Subcutaneous abdominal adipose tissue (tissue), 5 donors: ENCODE data around the gene NKD1.

Source experiments
- H3K27ac ChIP-seq: one replicate; pipeline ENCODE4 v1.7.0; 2013; ENCODE audit warnings: low read depth, mild to moderate bottlenecking, inconsistent platforms, low read length, moderate library complexity
- H3K27me3 ChIP-seq, 5 donors: one replicate each; pipeline ENCODE4 v1.7.0; 2013; ENCODE audit warnings: low read length in 5 of 5, inconsistent platforms in 1 of 5; ENCODE audit not compliant: control insufficient read depth in 5 of 5, insufficient read depth in 4 of 5
- H3K36me3 ChIP-seq, 5 donors: one replicate each; pipeline ENCODE4 v1.7.0; 2013; ENCODE audit warnings: low read length in 5 of 5; ENCODE audit not compliant: control insufficient read depth in 5 of 5, insufficient read depth in 5 of 5
- H3K4me1 ChIP-seq, 5 donors: one replicate each; pipeline ENCODE4 v1.7.0; 2013; ENCODE audit warnings: low read length in 5 of 5, mild to moderate bottlenecking in 3 of 5, moderate library complexity in 1 of 5; ENCODE audit not compliant: control insufficient read depth in 5 of 5, insufficient read depth in 5 of 5
- H3K4me3 ChIP-seq, 5 donors: one replicate each; pipeline ENCODE4 v1.7.0; 2013; ENCODE audit warnings: low read length in 5 of 5, low read depth in 1 of 5
- H3K9ac ChIP-seq, 5 donors: one replicate each; pipeline ENCODE4 v1.7.0; 2013; ENCODE audit warnings: low read length in 5 of 5, mild to moderate bottlenecking in 4 of 5, moderate library complexity in 3 of 5
- H3K9me3 ChIP-seq, 5 donors: one replicate each; pipeline ENCODE4 v1.7.0; 2013; ENCODE audit warnings: low read length in 5 of 5; ENCODE audit not compliant: control insufficient read depth in 5 of 5
- donor health status: healthy.
- donor health status: healthy.
- donor health status: healthy.
- donor health status: healthy.
- donor health status: healthy.

NKD1 gene

GRCh38 chr16:50646345-50646744 lies 98.1 kb downstream of the NKD1 start:
- H3K27ac ChIP-seq = no peak overlapping the region
- H3K27me3 ChIP-seq = peaks cover 0 to 4% (median 0%) of the 10 kb centered on the region in 5 donors
- no peak overlapping the region for H3K9ac ChIP-seq
- H3K9me3 ChIP-seq = peaks cover 0 to 2% (median 0%) of the 10 kb centered on the region in 5 donors
- no peaks in the 10 kb centered on the region for H3K4me1 ChIP-seq
- H3K4me3 ChIP-seq = no peak overlapping the region
- H3K36me3 ChIP-seq = no peaks in the 10 kb centered on the region

GRCh38 chr16:50651835-50652438 lies 103.7 kb downstream of the NKD1 start:
- no peak overlapping the region for H3K9ac ChIP-seq
- H3K9me3 ChIP-seq = peaks cover 0 to 4% (median 0%) of the 10 kb centered on the region in 5 donors
- no peak overlapping the region for H3K4me3 ChIP-seq
- H3K27me3 ChIP-seq = peaks cover 0 to 8% (median 0%) of the 10 kb centered on the region in 5 donors
- no peaks in the 10 kb centered on the region for H3K36me3 ChIP-seq
- H3K4me1 ChIP-seq = no peaks in the 10 kb centered on the region
- H3K27ac ChIP-seq = no peak overlapping the region

GRCh38 chr16:50652836-50653425 lies 104.7 kb downstream of the NKD1 start:
- Histone ChIP-seq H3K4me1 (no peaks in the 10 kb centered on the region), H3K36me3 (no peaks in the 10 kb centered on the region), H3K27me3 (peaks cover 0 to 8% (median 0%) of the 10 kb centered on the region in 5 donors), H3K4me3 (no peak overlapping the region), H3K9me3 (peaks cover 0 to 4% (median 0%) of the 10 kb centered on the region in 5 donors), H3K9ac (no peak overlapping the region), H3K27ac (no peak overlapping the region)

- Histone ChIP-seq H3K4me1 (no peaks in the 10 kb centered on the region), H3K27ac (no peak overlapping the region), H3K9me3 (peaks cover 0 to 4% (median 0%) of the 10 kb centered on the region in 5 donors), H3K27me3 (peaks cover 0 to 8% (median 0%) of the 10 kb centered on the region in 5 donors), H3K9ac (no peak overlapping the region), H3K4me3 (no peak overlapping the region), H3K36me3 (no peaks in the 10 kb centered on the region)
Measured at GRCh38 chr16:50653633-50654519, 105.7 kb downstream of the NKD1 start.

- Histone ChIP-seq H3K36me3 (no peaks in the 10 kb centered on the region), H3K4me1 (peaks cover 0 to 4% (median 0%) of the 10 kb centered on the region in 5 donors), H3K4me3 (no peak overlapping the region), H3K9ac (no peak overlapping the region), H3K27me3 (peaks cover 0 to 8% (median 0%) of the 10 kb centered on the region in 5 donors), H3K9me3 (peaks cover 0 to 4% (median 0%) of the 10 kb centered on the region in 5 donors), H3K27ac (no peak overlapping the region)
Measured at GRCh38 chr16:50655558-50656055, 107.4 kb downstream of the NKD1 start.

GRCh38 chr16:50657241-50657640 lies 109.0 kb downstream of the NKD1 start:
- Histone ChIP-seq H3K9ac (no peak overlapping the region), H3K27ac (no peak overlapping the region), H3K27me3 (peaks cover 0 to 8% (median 0%) of the 10 kb centered on the region in 5 donors), H3K4me3 (no peak overlapping the region), H3K4me1 (peaks cover 0 to 4% (median 0%) of the 10 kb centered on the region in 5 donors), H3K36me3 (no peaks in the 10 kb centered on the region), H3K9me3 (peaks cover 0 to 1% (median 0%) of the 10 kb centered on the region in 5 donors)

GRCh38 chr16:50659806-50660205 lies 111.6 kb downstream of the NKD1 start:
- Histone ChIP-seq H3K9me3 (peaks cover 0 to 4% (median 0%) of the 10 kb centered on the region in 5 donors), H3K4me3 (no peak overlapping the region), H3K27ac (no peak overlapping the region), H3K27me3 (no peaks in the 10 kb centered on the region), H3K4me1 (peaks cover 0 to 8% (median 1%) of the 10 kb centered on the region in 5 donors), H3K9ac (no peak overlapping the region), H3K36me3 (no peaks in the 10 kb centered on the region)

GRCh38 chr16:50662306-50662940 lies 114.2 kb downstream of the NKD1 start:
- H3K9ac ChIP-seq = no peak overlapping the region
- peaks cover 0 to 4% (median 0%) of the 10 kb centered on the region in 5 donors for H3K9me3 ChIP-seq
- H3K4me1 ChIP-seq = peaks cover 0 to 22% (median 6%) of the 10 kb centered on the region in 5 donors
- H3K27me3 ChIP-seq = no peaks in the 10 kb centered on the region
- no peak overlapping the region for H3K4me3 ChIP-seq
- H3K27ac ChIP-seq = no peak overlapping the region
- no peaks in the 10 kb centered on the region for H3K36me3 ChIP-seq

GRCh38 chr16:50664270-50664669 lies 116.1 kb downstream of the NKD1 start:
- Histone ChIP-seq H3K4me3 (peak overlapping the region in 1 of 5 donors; percentile 71), H3K9me3 (peaks cover 0 to 4% (median 0%) of the 10 kb centered on the region in 5 donors), H3K27ac (no peak overlapping the region), H3K4me1 (peaks cover 0 to 32% (median 8%) of the 10 kb centered on the region in 5 donors), H3K36me3 (no peaks in the 10 kb centered on the region), H3K27me3 (no peaks in the 10 kb centered on the region), H3K9ac (no peak overlapping the region)
